ENCODE measurements around the gene IRF3.
A peak's percentile ranks its signal among the peaks of the same experiment; 100 is the strongest.

IRF3 gene

GRCh38 chr19:49664171-49665035, 1.3 kb downstream of the IRF3 start:
- Histone ChIP-seq H4K20me1 (ENCODE audit: low read depth, low read length) (no peaks in the 10 kb centered on the region), H3K9me2 (replicated peaks; ENCODE audit: insufficient read depth, low read length) (no peaks in the 10 kb centered on the region), H3K4me3 (ENCODE audit: insufficient read depth, low read length, poor library complexity, severe bottlenecking) (peak overlapping the region; percentile 96), H3K27me3 (ENCODE audit: low read length) (no peaks in the 10 kb centered on the region), H3K27ac (ENCODE audit: low read depth, low read length) (peak overlapping the region; percentile 90), H2AFZ (ENCODE audit: low read depth, low read length, severe bottlenecking) (no peak overlapping the region), H3K36me3 (ENCODE audit: low read length) (0 out of 2 replicates have a peak, but pooled peaks cover 3% of the 10 kb centered on the region), H3K9ac (ENCODE audit: low read length) (peak overlapping the region; percentile 90), H3K4me2 (ENCODE audit: low read depth, low read length, poor library complexity, severe bottlenecking) (peak overlapping the region; percentile 80), H3K9me3 (ENCODE audit: insufficient read depth, low read length) (no peaks in the 10 kb centered on the region), H3F3A (ENCODE audit: insufficient read depth) (0 out of 2 replicates have a peak, but pooled peaks cover 5% of the 10 kb centered on the region), H3K79me2 (ENCODE audit: insufficient read depth, low read length) (peaks cover 44% of the 10 kb centered on the region)
- TF ChIP-seq EZH2phosphoT487 (conservative IDR thresholded peaks at IDR 0.05; ENCODE audit: low read length) (no peak), CTCF (IDR thresholded peaks at IDR 0.05; ENCODE audit: insufficient read depth, low read length, poor library complexity, severe bottlenecking) (no peak)

GRCh38 chr19:49663224-49663623, 2.4 kb downstream of the IRF3 start:
- Histone ChIP-seq H3K9ac (ENCODE audit: low read length) (no peak overlapping the region), H3K27ac (ENCODE audit: low read depth, low read length) (no peak overlapping the region), H3K36me3 (ENCODE audit: low read length) (0 out of 2 replicates have a peak, but pooled peaks cover 3% of the 10 kb centered on the region), H3K9me2 (replicated peaks; ENCODE audit: insufficient read depth, low read length) (no peaks in the 10 kb centered on the region), H2AFZ (ENCODE audit: low read depth, low read length, severe bottlenecking) (no peak overlapping the region), H3K9me3 (ENCODE audit: insufficient read depth, low read length) (no peaks in the 10 kb centered on the region), H3K4me3 (ENCODE audit: insufficient read depth, low read length, poor library complexity, severe bottlenecking) (no peak overlapping the region), H3F3A (ENCODE audit: insufficient read depth) (0 out of 2 replicates have a peak, but pooled peaks cover 10% of the 10 kb centered on the region), H3K27me3 (ENCODE audit: low read length) (no peaks in the 10 kb centered on the region), H3K4me2 (ENCODE audit: low read depth, low read length, poor library complexity, severe bottlenecking) (no peak overlapping the region), H4K20me1 (ENCODE audit: low read depth, low read length) (no peaks in the 10 kb centered on the region), H3K79me2 (ENCODE audit: insufficient read depth, low read length) (peaks cover 44% of the 10 kb centered on the region)
- TF ChIP-seq CTCF (IDR thresholded peaks at IDR 0.05; ENCODE audit: insufficient read depth, low read length, poor library complexity, severe bottlenecking) (no peak), EZH2phosphoT487 (conservative IDR thresholded peaks at IDR 0.05; ENCODE audit: low read length) (no peak)

GRCh38 chr19:49662011-49662410, 3.6 kb downstream of the IRF3 start:
- no peak for TF ChIP-seq EZH2phosphoT487 (conservative IDR thresholded peaks at IDR 0.05; ENCODE audit: low read length)
- Histone ChIP-seq H3F3A (ENCODE audit: insufficient read depth) (0 out of 2 replicates have a peak, but pooled peaks cover 10% of the 10 kb centered on the region), H3K79me2 (ENCODE audit: insufficient read depth, low read length) (peaks cover 35% of the 10 kb centered on the region), H3K27me3 (ENCODE audit: low read length) (no peaks in the 10 kb centered on the region), H4K20me1 (ENCODE audit: low read depth, low read length) (no peaks in the 10 kb centered on the region), H2AFZ (ENCODE audit: low read depth, low read length, severe bottlenecking) (no peak overlapping the region), H3K9me2 (replicated peaks; ENCODE audit: insufficient read depth, low read length) (no peaks in the 10 kb centered on the region), H3K27ac (ENCODE audit: low read depth, low read length) (no peak overlapping the region), H3K9ac (ENCODE audit: low read length) (no peak overlapping the region), H3K4me3 (ENCODE audit: insufficient read depth, low read length, poor library complexity, severe bottlenecking) (no peak overlapping the region), H3K9me3 (ENCODE audit: insufficient read depth, low read length) (no peaks in the 10 kb centered on the region), H3K36me3 (ENCODE audit: low read length) (0 out of 2 replicates have a peak, but pooled peaks cover 3% of the 10 kb centered on the region), H3K4me2 (ENCODE audit: low read depth, low read length, poor library complexity, severe bottlenecking) (no peak overlapping the region)
